Hindlimb muscle (tissue), 1 donor: ENCODE measurements around the gene MAGT1. TPM values are rescaled to one million over a fixed set of nuclear protein-coding genes. Genes with fewer than 3 reads are reported as not detected.
A peak's percentile ranks its signal among the peaks of the same experiment; 100 is the strongest.
"Not testable (repeated sequence)": the region's sequence is repeated elsewhere in the genome, so short reads cannot be mapped to it uniquely, and the experiment has no call there.

Experiments used
- DNase-seq: peaks from one replicate; pipeline ENCODE4 v3.0.0-alpha.2; 2013
- polyA plus RNA-seq: library from polyadenylated mRNA; unstranded; fragments of 120-200 nt; gene quantifications from one replicate; pipeline ENCODE4 v1.2.1, GENCODE V29; 2013; ENCODE audit not compliant: insufficient read length

The MAGT1 gene
- 34.8 TPM for polyA plus RNA-seq

GRCh38 chrX:77894921-77895886 is at the start of gene MAGT1:
TSS of gene MAGT1 (minus strand) at chrX:77895435. CDS start at chrX:77895410, 25 bp downstream.
- peak; percentile 94 for DNase-seq

GRCh38 chrX:77945031-77945430 is 49.8 kb upstream of the MAGT1 start:
- DNase-seq, result not testable (repeated sequence)

- no peak for DNase-seq
These were observed 42.9 kb upstream of the MAGT1 start for GRCh38 chrX:77938083-77938680.

GRCh38 chrX:77937291-77937690 is 42.1 kb upstream of the MAGT1 start:
- DNase-seq, result no peak

- no peak for DNase-seq
These were observed 41.1 kb upstream of the MAGT1 start for GRCh38 chrX:77936299-77936698.

GRCh38 chrX:77935886-77936285 is 40.7 kb upstream of the MAGT1 start:
- DNase-seq, result no peak

GRCh38 chrX:77930581-77930980 is 35.3 kb upstream of the MAGT1 start:
- no peak for DNase-seq

- no peak for DNase-seq
These were observed 30.5 kb upstream of the MAGT1 start for GRCh38 chrX:77925764-77926163.

GRCh38 chrX:77924320-77924859 is 29.2 kb upstream of the MAGT1 start:
- DNase-seq, result no peak

- no peak for DNase-seq
These were observed 27.6 kb upstream of the MAGT1 start for GRCh38 chrX:77922787-77923186.

- DNase-seq, result not testable (repeated sequence)
These were observed 24.1 kb upstream of the MAGT1 start for GRCh38 chrX:77919370-77919769.

GRCh38 chrX:77918568-77918967 is 23.3 kb upstream of the MAGT1 start:
- DNase-seq, result no peak

GRCh38 chrX:77917294-77917933 is 22.2 kb upstream of the MAGT1 start:
- DNase-seq, result no peak

GRCh38 chrX:77910108-77910840 is 15.0 kb upstream of the MAGT1 start, which contains the start of gene ATP7A:
TSS of gene ATP7A (plus strand) at chrX:77910693. CDS start at chrX:77971642, 60,949 bp downstream.
- peak; percentile 82 for DNase-seq

GRCh38 chrX:77901506-77901905 is 6.3 kb upstream of the MAGT1 start:
- DNase-seq, result no peak

- no peak for DNase-seq
These were observed 5.5 kb upstream of the MAGT1 start for GRCh38 chrX:77900688-77901087.

- DNase-seq, result peak; percentile 92
These were observed 4.0 kb upstream of the MAGT1 start, which contains the start of gene COX7B for GRCh38 chrX:77899081-77899828. TSS of gene COX7B (plus strand) at chrX:77899468. CDS start at chrX:77899554, 86 bp downstream.

- DNase-seq, result no peak
These were observed 1.5 kb downstream of the MAGT1 start for GRCh38 chrX:77893713-77894112.

GRCh38 chrX:77892887-77893286 is 2.3 kb downstream of the MAGT1 start:
- no peak for DNase-seq

GRCh38 chrX:77881418-77881817 is 13.8 kb downstream of the MAGT1 start:
- not testable (repeated sequence) for DNase-seq

- no peak for DNase-seq
These were observed 19.9 kb downstream of the MAGT1 start for GRCh38 chrX:77875372-77875771.
